ENCODE measurements around the gene MCTP1. TPM values are rescaled to one million over a fixed set of nuclear protein-coding genes. Genes with fewer than 3 reads are reported as not detected.

MCTP1 gene
- total RNA-seq, 1 experiment from 2014 or later, result 0.44 TPM

DNA sequence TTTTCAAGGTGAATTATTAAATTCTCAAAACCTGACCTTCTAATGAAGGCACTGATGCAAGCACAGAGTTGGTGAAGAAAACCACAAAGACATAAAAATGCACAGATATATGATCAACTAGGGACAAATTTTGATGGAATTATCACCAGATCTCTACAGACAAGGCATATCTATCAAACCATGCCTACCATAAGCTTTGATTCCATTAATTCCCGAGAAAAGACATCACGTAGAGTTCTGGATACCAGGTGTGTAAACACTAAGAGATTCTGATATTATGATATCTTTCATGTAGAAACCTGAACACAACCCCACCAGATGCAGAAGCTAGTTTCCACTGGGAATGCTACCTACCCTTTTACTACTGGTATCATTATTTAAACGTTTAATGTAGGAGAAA is 525.9 kb downstream of the MCTP1 start:
- Histone ChIP-seq H3K27me3 (ENCODE audit: insufficient read depth, low read length) (no peaks in the 10 kb centered on the region), H3K4me1 (ENCODE audit: control insufficient read depth in 1 of 2, insufficient read depth in 2 of 2, low read length in 2 of 2) (no peaks in the 10 kb centered on the region), H3K9ac (ENCODE audit: low read length) (no peak overlapping the region), H3K4me3 (replicated peaks in 1 of 2; ENCODE audit: low read depth in 1 of 2, low read length in 2 of 2) (no peak overlapping the region), H2AFZ (ENCODE audit: low read depth, low read length, poor library complexity, severe bottlenecking) (no peak overlapping the region), H3K36me3 (ENCODE audit: control insufficient read depth in 1 of 2, insufficient read depth in 2 of 2, low read length in 2 of 2) (no peaks in the 10 kb centered on the region), H3K27ac (ENCODE audit: low read depth, low read length) (no peak overlapping the region), H3K4me2 (ENCODE audit: low read length) (no peak overlapping the region), H4K20me1 (ENCODE audit: insufficient read depth) (no peaks in the 10 kb centered on the region), H3K79me2 (ENCODE audit: insufficient read depth, low read length) (no peaks in the 10 kb centered on the region), H3K9me3 (ENCODE audit: control insufficient read depth in 1 of 2, insufficient read depth in 1 of 2, low read depth in 1 of 2, low read length in 2 of 2) (no peaks in the 10 kb centered on the region), H3K9me2 (ENCODE audit: insufficient read depth) (no peaks in the 10 kb centered on the region)
- no TSS peak for BruUV-seq (replicated peaks)
- TF ChIP-seq ELF1 (IDR thresholded peaks at IDR 0.05; ENCODE audit: borderline replicate concordance, low read depth) (no peak), FOSL1 (IDR thresholded peaks at IDR 0.05; ENCODE audit: low read depth) (no peak), EGR1 (IDR thresholded peaks at IDR 0.05; ENCODE audit: low read depth) (no peak), SP1 (IDR thresholded peaks at IDR 0.05; ENCODE audit: low read depth) (no peak), POLR2AphosphoS5 (IDR thresholded peaks at IDR 0.05; ENCODE audit: low read depth, low read length) (no peak), CBX3 (IDR thresholded peaks at IDR 0.05; ENCODE audit: low read depth) (no peak), TCF7L2 (IDR thresholded peaks at IDR 0.05; ENCODE audit: borderline replicate concordance, extremely low read depth, insufficient read depth, insufficient read length) (no peak), POLR2A (IDR thresholded peaks at IDR 0.05; ENCODE audit: borderline replicate concordance, extremely low read depth, insufficient read depth, insufficient read length) (no peak), CEBPB (IDR thresholded peaks at IDR 0.05; ENCODE audit: low read depth) (no peak), JUND (IDR thresholded peaks at IDR 0.05) (no peak), ZFX (IDR thresholded peaks at IDR 0.05) (no peak), YY1 (IDR thresholded peaks at IDR 0.05; ENCODE audit: extremely low read depth, insufficient replicate concordance, low read depth, low read length) (no peak)
- TF ChIP-seq, protein P1, sequence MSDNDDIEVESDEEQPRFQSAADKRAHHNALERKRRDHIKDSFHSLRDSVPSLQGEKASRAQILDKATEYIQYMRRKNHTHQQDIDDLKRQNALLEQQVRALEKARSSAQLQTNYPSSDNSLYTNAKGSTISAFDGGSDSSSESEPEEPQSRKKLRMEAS (IDR thresholded peaks at IDR 0.05), result no peak
- TF ChIP-seq, protein P2, sequence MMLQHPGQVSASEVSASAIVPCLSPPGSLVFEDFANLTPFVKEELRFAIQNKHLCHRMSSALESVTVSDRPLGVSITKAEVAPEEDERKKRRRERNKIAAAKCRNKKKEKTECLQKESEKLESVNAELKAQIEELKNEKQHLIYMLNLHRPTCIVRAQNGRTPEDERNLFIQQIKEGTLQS (IDR thresholded peaks at IDR 0.05), result no peak
- TF ChIP-seq, protein P3, sequence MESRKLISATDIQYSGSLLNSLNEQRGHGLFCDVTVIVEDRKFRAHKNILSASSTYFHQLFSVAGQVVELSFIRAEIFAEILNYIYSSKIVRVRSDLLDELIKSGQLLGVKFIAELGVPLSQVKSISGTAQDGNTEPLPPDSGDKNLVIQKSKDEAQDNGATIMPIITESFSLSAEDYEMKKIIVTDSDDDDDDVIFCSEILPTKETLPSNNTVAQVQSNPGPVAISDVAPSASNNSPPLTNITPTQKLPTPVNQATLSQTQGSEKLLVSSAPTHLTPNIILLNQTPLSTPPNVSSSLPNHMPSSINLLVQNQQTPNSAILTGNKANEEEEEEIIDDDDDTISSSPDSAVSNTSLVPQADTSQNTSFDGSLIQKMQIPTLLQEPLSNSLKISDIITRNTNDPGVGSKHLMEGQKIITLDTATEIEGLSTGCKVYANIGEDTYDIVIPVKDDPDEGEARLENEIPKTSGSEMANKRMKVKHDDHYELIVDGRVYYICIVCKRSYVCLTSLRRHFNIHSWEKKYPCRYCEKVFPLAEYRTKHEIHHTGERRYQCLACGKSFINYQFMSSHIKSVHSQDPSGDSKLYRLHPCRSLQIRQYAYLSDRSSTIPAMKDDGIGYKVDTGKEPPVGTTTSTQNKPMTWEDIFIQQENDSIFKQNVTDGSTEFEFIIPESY (IDR thresholded peaks at IDR 0.05; ENCODE audit: extremely low read depth, insufficient replicate concordance, low read length), result no peak
- TF ChIP-seq, protein P4, sequence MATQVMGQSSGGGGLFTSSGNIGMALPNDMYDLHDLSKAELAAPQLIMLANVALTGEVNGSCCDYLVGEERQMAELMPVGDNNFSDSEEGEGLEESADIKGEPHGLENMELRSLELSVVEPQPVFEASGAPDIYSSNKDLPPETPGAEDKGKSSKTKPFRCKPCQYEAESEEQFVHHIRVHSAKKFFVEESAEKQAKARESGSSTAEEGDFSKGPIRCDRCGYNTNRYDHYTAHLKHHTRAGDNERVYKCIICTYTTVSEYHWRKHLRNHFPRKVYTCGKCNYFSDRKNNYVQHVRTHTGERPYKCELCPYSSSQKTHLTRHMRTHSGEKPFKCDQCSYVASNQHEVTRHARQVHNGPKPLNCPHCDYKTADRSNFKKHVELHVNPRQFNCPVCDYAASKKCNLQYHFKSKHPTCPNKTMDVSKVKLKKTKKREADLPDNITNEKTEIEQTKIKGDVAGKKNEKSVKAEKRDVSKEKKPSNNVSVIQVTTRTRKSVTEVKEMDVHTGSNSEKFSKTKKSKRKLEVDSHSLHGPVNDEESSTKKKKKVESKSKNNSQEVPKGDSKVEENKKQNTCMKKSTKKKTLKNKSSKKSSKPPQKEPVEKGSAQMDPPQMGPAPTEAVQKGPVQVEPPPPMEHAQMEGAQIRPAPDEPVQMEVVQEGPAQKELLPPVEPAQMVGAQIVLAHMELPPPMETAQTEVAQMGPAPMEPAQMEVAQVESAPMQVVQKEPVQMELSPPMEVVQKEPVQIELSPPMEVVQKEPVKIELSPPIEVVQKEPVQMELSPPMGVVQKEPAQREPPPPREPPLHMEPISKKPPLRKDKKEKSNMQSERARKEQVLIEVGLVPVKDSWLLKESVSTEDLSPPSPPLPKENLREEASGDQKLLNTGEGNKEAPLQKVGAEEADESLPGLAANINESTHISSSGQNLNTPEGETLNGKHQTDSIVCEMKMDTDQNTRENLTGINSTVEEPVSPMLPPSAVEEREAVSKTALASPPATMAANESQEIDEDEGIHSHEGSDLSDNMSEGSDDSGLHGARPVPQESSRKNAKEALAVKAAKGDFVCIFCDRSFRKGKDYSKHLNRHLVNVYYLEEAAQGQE (IDR thresholded peaks at IDR 0.05; ENCODE audit: low read depth), result no peak
- ATAC-seq (no peak), DNase-seq (ENCODE audit: low read depth, low spot score) (no peak)
- ChIA-PET RAD21 (ENCODE audit: low non-redundant PET in 1 of 2, low total read pairs in 2 of 2, uncharacterized antibody in 2 of 2, unreplicated experiment in 2 of 2) (no interaction called here), POLR2A (no interaction called here), CTCF (interaction anchor here (0.5 kb wide), 1 partner anchor 577 kb away, joined by 3 read pairs; no protein-coding TSS in a partner anchor)
- intact Hi-C loops (cut with micrococcal nuclease), result no loop called here

Measured in HCT116 (cell line).